ENCODE results near the gene SLC9C2.

GRCh38 chr1:173469656-173470055, 133.2 kb downstream of the SLC9C2 start:
- no peak for TF ChIP-seq CTCF (IDR thresholded peaks at IDR 0.05)
- TF ChIP-seq EP300 (IDR thresholded peaks at IDR 0.05) = no peak
